HG02759 (cell line): ENCODE results near the gene AVPI1.
"Not testable (repeated sequence)": the region's sequence is repeated elsewhere in the genome, so short reads cannot be mapped to it uniquely, and the experiment has no call there.

ENCODE experiments used
- ATAC-seq: cut with Tn5 transposase; IDR thresholded peaks from one replicate; pipeline ENCODE4 v1.9.1; 2021; ENCODE audit warnings: mild to moderate bottlenecking, moderate library complexity; ENCODE audit not compliant: unreplicated experiment

Gene AVPI1

DNA sequence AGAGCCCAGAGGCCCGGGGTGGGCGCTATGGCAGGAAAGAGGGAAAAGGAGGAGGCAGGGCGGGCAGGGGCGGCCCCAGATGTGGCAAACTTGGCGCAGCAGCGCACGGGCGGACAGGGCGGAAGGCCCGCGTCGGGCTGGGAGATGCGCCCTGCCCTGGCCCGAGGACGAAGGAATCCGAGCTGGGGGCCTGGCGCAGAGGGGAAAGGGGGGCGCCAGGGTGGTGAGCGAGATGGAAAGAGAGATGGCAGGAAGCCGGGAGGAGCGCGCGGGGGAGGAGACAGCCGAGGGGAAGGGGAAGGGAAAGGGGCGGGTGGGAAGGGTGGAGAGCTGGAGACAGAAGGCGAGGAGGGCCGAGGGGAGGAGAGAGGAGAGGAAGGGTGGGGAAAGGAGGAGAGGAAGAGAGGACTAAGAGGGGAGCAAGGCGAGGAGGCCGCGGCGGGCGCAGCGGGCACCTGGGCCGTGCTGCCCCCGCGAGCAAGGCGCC, 26.3 kb upstream of the AVPI1 start, which contains the start of gene MARVELD1:
TSS of gene MARVELD1 (plus strand) at position 392 of the 487 bp plus-strand sequence. CDS start 147 bp downstream, outside the sequence.
- ATAC-seq = no peak

DNA sequence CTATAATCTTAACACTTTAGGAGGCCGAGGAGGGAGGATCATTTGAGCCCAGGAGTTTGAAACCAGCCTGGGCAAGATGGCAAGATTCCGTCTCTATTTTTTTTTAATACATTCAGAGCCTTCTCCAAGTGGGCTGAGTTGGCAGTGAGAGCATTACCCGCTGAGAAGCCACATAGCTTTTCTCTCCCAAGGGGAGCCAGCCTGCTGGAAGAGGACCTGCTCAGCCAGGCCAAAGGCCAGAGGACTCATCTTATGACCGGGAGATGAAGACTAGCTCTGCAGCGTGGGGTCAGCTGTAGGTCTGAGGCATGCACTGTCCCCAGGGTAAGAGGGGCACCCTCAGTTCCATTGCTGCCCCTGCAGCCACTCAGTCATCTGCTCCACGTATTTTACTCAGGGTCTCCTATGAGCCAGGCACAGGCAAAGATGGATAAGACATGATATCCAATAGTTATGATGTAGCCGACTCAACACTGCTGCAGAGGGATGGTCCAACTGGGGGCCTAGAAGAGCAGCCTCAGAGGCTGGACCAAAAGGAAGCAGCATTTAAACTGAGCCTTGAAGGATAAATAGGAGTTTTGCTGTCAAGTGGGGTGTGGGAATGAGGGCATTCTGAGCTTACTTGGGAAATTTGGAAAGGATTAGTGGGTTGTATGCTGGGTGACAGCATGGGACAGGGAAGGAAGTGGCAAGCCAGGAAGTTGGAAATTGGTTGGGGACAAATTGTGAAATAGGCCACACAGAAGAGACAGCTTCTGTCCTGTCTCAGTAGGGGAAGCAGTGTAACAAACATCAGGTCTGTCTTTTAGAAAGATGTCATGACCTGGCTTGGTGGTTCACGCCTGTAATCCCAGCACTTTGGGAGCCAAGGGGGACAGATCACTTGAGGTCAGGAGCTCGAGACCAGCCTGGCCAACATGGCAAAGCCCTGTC, 24.9 kb upstream of the AVPI1 start:
- ATAC-seq = no peak

DNA sequence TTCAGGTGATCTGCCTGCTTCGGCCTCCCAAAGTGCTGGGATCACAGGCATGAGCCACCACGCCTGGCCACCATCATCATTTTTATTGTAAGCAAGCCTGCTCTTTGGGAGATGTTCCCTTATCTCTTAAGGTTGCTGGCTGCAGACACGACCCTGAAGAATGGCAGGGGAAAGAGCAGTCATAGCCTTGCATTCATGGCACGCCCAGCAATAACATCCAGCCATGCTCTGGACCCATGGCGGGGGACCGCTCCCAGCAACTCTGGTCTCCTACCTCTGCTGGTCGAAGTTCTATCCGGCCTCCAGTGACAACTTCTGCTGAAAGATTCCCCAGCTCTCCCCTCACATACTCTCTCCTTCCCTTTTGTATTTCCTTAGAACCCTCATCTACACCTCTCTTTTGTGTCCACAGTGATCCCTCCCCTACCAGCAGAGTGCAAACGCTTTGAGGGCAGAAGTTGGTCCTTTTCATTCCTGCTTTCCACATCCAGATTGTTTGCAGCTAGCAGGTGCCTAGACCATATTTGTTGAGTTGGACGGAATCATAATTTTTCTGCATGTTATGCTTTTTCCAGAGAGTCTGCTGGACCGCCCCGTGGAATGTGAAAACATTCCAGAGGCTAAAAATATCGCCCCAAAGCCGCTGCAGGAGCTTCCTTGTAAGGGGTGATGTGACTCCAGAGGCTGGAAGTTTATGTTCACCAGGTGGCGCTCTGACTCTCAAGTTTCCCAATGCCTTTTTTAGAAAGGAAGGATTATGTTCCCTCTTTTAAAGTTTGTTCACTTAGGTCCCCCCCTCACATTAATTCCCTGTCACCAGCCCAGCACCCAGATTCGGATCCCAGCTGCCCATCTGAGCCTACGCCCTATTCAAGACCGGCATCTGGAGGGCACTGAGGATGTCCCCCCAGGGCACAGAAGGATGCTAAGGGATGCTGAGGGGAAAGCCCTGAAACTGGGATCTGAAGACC, 22.2 kb upstream of the AVPI1 start:
- no peak for ATAC-seq

DNA sequence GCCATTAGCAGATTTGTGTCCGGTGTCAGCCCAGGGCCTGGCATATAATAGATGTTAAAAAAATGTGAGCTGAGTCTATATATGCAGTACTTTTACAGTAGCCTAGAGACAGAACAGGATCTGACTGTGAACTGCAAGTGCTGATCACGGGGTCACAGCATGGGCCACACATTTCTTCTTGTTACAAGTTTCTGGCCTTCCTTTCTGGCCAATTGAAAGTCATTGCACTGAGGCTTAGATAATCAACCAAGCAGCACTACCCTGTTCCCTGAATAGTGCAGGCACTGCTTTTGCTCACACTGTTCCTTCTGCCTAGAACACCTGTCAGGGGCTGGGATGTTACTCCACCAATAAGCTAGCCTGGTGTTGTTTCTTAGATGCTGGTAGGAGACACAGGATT, 21.1 kb upstream of the AVPI1 start:
- no peak for ATAC-seq

DNA sequence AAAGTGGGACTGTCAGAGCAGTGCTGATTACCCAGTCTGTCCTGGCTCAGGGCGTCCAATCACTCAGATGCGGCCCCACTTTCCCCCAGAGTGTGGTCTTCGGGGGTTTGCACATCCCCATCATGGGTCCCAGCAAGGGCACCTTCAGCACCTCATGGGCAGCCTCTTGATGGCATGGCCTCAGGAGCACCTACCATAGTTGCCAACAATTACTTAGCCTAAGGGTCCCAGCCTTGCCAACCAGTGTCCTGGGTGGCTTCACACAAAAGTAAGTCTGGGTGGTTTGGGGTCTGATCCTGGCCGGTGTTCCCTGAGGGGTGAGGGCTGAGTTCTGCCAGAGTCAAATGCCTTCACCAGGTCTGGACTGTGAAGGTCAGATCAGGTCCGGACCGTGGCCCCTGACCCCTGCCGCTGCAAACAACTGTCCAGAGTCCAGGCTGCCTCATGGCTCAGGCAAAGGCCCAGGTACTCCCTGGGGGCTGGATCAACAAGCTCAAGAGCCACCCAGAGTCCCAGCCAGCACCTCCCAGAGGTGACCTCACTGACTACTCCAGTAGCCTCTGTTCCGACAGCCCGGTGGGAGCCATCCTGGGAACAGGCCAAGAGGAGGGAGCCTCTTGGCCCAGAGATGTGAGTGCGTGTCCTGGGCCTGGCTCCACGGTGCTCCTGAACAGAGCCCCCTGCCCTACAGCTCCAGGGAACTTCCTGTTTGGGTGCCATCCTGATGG, 20.3 kb upstream of the AVPI1 start:
- ATAC-seq = no peak

DNA sequence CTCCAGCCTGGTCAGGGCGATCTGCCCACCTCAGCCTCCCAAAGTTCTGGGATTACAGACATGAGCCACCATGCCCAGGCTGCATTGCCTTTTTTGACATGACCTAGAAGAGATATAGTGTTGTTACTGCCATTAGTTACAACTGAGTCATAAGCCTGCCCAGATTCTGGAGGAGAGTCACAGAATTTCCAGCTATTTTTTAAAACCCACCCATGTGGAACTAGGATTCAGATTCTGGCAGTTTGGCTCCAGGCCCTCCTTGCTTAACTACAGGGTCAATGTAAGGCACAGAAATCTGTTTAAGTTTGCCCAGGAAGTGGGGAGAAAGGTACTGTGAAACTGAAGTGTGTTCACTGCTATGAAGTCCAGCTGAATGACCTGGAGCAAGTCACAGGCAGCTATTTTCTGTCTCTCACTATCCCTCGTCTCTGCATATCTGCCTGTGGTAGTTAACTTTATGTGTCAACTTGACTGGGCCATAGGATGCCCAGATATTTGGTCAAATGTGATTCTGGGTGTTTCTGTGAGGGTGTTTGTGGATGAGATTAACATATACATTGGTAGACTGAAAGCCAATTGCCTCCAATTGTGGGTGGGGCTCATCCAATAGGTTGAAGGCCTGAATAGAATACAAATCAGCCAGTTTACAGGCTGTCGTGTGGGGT, 18.1 kb upstream of the AVPI1 start:
- ATAC-seq = no peak

DNA sequence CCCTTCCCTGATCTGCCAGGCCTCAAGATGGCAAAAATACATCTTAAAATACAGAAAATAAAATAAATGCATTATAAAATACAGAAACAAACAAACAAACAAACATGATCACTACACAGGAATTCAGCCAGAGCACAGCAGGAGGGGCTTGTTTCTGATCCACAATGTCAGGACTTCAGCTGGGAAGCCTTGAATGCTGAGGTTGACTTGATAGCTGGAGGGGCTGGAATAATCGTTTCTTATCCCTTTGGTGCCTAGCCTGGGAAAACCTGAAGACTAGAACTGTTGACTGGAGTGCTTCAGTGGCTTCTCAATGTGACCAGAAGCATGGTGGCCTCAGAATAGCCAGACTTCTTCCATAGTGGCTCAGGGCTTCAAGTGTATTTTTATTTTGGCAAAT, 17.3 kb upstream of the AVPI1 start:
- no peak for ATAC-seq

DNA sequence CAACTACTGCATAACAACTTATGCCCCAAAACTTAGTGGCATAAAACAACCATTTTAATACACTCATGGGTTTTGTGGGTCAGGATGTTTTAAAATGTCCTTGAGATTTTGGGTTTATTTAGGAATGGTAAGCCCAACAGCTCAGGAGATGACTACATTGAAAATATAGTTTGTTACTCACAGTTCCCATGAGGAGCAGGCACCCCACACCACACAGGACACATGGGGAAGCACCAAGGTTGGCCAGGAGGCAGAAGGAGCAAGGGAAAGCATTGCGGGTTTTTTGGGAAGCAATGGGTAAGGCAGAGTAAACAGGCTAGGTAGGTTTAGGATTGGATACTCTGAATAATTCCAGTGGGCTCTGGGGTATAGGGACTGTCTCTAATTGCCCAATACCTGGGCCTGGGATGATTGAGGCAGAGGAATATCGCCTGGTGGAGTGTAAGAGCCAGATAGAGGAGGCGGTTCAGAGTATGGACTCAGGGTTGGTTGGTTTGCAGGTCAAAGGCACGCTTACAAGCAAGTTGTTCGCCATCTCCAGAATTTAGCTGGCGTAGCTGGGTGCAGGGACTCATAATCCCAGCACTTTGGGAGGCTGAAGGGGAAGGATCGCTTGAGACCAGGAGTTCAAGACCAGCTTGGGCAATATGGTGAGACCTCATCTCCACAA, 16.5 kb upstream of the AVPI1 start:
- ATAC-seq = no peak

DNA sequence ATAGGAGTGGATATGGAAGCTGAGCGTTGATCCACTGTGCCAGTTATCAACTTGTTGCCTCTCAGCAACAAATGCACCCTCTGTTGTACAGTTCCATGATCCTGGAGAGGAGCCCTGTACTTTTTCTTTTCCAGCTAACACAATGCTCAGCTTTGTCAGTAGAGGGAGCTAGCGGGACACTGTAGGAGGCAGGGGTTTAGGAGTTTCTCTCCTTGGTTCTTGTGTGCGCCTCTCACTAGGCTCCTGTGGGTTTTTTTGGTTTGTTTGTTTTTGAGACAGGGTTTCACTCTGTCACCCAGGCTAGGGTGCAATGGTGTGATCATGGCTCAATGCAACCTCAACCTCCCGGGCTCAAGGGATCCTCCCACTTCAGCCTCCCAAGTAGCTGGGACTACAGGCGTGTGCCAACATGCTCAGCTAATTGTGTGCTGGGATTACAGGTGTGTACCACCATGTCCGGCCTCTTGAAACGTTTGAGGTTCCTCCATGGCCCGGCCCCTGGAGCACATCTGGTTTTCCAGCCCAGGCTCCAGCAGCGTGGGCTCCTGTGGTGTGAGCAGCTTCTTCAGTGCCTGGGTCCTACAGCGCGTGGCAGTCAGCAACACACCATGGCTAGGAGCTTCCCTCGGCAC, 14.5 kb upstream of the AVPI1 start:
- peak; percentile 70 for ATAC-seq

DNA sequence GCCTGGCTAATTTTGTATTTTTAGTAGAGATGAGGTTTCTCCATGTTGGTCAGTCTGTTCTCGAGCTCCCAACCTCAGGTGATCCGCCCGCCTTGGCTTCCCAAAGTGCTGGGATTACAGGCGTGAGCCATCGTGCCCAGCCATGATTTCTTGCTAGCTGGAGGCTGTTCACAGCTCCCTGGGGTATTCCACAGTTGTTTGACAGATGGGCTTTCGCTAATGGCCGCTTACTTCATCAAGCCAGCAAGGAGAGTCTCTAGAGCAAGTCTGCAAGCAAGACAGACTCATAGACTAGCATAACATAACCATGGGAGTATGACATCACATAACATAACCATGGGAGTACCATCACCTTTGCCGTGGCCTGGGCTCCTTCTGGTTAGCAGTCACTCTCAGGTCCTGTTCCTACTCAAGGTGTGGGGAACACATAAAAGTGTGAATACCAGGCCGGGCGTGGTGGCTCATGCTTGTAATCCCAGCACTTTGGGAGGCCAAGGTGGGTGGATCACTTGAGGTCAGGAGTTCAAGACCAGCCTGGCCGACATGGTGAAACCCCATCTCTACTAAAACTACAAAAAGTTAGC, 11.1 kb upstream of the AVPI1 start:
- not testable (repeated sequence) for ATAC-seq

DNA sequence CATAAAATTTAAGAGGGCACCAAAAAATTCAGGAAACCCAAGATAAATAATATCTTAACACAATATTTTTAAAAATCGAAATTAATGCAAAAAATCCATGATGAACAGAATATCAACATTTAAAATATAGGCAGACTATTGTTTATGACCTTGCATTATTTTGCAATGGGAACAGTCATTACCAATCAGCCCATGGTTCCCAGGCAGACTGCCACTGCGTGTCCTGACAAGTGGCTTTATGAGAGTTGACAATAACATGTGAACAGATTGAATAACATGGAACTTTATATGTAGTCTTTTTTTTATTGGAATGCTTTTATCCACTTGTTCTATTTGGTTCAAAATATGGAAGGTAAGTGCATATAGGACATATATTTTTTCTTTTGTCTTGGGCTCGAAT, 3.1 kb upstream of the AVPI1 start:
- no peak for ATAC-seq

DNA sequence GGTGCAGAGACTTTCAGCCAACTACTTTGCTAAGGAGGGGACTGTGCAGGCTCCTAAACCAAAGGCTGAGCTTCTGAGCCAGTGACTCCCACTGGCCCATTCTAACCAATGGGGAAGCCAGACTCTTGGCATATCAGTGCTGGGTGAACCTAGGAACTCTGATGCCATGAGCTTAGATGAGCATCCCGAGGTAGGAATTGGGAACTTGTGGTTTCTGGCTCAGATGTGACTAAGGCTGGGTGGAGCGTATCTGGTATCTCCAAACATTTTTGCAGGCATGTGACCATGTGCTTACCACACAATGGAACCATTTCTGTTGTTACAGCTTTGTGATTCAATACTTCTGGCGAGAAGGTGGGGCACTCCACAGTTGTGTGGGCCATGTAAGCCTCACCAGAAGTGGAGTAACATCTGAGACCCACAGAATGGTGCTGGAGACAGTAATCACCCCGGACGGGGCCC, 2.5 kb upstream of the AVPI1 start:
- no peak for ATAC-seq

DNA sequence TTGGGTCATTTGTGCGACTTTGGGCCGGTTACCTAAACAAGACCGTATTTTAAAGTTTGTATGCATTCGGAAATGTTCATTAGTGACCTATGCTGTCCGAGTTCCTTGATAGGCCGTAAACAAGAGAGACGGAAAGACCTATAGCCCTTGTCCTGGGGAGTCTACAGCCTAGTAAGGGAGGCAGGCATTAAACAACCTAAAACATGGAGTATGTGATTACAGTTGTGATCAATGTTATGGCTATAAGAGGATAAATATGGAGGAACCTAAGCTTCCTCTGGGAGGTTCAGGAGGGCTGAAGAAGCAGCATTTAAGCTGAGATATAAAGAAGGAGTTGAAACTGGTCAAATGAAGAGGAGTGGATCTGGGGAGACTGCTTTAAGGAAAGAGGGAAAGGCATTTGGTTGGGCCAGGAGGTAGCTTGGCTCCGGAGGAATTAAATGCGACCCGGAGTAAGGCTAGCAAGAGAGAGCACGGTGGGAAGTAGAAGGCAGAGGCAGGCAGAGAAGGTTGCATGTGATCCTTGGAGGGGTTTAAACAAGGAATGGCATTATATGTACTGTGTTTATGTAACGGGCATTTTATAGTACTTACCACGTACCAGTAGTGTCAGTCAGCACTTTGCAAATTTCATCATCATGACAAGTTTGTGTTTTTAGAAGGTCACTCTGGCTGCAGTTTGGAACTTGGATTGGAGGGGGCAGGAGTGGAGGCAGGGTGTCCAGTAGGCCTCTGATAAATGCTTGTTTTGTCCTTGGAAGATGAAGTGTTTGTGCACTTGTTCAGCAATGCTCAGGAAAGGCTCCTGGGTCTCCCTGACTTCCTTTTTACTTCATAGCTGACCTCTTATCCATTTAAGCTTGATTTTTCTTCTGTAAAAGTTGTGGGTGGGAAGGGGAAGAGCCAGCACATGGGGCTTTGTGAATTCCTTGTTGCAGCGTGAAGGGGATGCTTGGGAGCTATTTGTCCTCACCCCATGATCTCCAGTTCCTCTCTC, 1.0 kb upstream of the AVPI1 start:
- no peak for ATAC-seq

DNA sequence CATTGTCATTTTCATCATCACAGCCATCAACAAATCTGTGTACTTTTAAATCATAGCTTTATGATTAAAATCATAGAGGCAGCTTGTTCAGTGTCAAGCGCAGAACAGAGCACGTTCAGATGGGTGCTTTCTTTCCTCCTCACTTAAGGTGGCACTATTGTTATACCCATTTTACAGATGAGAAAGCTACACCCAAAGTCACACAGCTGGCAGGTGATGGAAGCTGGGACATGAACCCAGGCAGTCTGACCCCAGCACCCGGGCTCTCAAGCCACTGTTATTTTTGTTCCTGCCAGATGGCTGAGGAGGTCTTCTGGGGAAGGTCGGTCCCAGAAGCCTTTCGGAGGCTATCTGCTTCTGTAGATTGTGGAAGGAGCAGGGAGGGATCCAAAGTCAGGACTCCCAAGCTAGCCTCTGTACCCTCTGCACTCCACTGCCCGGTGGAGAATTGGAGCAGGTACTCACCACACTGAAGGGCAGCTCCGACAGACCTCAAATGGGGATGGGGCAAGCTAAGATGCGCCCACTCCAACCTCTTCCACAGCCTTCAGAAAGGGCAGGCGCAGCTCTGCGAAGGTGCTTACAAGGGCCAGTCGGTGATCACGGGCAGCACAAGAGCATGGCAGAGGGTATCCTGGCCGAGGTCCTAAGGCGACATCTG, 610 bp downstream of the AVPI1 start:
- no peak for ATAC-seq

DNA sequence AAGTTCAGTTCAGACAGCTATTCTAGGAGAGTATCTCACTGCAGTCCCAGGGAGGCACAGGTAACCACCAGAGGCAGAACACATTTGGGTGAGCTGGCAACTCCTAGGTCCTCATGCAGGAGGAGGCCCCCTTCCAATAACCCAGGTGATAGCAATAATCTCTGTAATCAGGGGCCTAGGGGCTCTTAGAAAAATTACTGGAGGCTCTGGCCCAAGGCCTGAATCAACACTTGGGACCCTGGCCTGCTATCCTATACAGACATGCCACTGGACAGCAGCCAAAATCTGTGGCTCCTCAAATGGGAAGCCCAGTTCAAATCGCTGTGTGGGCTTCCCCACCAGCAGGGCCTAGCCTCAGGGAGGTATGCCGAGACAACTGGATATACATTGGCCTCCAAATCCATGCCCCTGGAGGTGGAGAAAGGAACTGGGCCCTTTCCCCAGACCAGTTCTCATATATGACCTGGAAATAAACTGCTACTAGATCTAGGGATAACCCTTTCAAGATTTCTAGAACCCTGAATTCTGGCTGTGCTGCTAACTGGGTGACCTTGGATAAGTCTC, 1.6 kb downstream of the AVPI1 start:
- ATAC-seq = no peak

DNA sequence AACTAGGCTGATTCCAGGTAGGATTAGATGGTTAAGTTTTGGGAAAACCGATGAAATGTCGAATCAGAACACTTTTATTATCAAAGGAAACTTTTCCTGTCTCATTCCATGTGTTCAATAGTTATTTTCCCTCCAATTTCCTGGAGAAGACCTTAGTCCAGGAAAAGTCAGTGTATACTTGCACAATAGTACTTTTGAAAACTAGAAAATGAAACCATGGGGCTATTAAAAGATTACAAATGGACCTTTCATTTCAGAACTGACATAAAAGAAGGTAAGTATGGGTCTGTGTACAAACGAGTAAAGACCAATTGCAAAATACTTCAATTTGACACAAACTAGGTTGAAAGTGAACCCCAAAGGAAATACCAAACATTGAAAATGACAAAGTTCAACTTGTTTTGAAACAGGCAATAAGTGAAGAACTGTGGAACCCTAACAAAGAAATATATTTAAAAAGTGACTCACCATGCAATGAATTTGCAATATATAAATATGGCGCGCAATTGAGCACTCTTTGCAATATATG, 2.1 kb downstream of the AVPI1 start:
- no peak for ATAC-seq
